Omental fat pad (tissue), 4 donors: ENCODE measurements around the gene SEC24C. TPM values are rescaled to one million over a fixed set of nuclear protein-coding genes. Genes with fewer than 3 reads are reported as not detected.

Experiments
- ATAC-seq: fragments of 150-250 bp; one replicate; pipeline ENCODE4 v1.9.1; 2016; ENCODE audit warnings: mild to moderate bottlenecking, moderate library complexity; ENCODE audit not compliant: low FRiP score
- DNase-seq: peaks from one replicate; pipeline ENCODE4 v3.0.0-alpha.2; 2019; ENCODE audit warnings: low spot score
- CTCF ChIP-seq, 3 donors: fragments of 450-650 bp; IDR thresholded peaks; one replicate each; pipeline ENCODE4 v1.5.1; 2016 to 2017; ENCODE audit warnings: antibody characterized with exemption in 3 of 3, mild to moderate bottlenecking in 3 of 3, moderate library complexity in 2 of 3
- total RNA-seq, 4 donors: library from RNA; depleted of rRNA; stranded (reverse); fragments of >200 nt; gene quantifications; one replicate each; pipeline ENCODE4 v1.1.0, GENCODE V29; 2016

SEC24C gene
- total RNA-seq, 4 donors from 2014 or later, result 45.1 to 53.7 (median 47.5) TPM

GRCh38 chr10:73802276-73802991, 58.3 kb downstream of the SEC24C start:
- no peak for DNase-seq
- no peak for TF ChIP-seq CTCF (IDR thresholded peaks at IDR 0.05)
- ATAC-seq, result no peak

- TF ChIP-seq CTCF (IDR thresholded peaks at IDR 0.05), result no peak
- ATAC-seq (no peak), DNase-seq (no peak)
Observed at GRCh38 chr10:73803680-73804286, 59.6 kb downstream of the SEC24C start.

GRCh38 chr10:73806176-73806950, 62.2 kb downstream of the SEC24C start:
- ATAC-seq (no peak), DNase-seq (no peak)
- no peak for TF ChIP-seq CTCF (IDR thresholded peaks at IDR 0.05)

- ATAC-seq, result no peak
- no peak for DNase-seq
- no peak for TF ChIP-seq CTCF (IDR thresholded peaks at IDR 0.05)
Observed at GRCh38 chr10:73807471-73807870, 63.3 kb downstream of the SEC24C start.

GRCh38 chr10:73808021-73808815, 64.0 kb downstream of the SEC24C start:
- DNase-seq, result no peak
- ATAC-seq, result no peak
- TF ChIP-seq CTCF (IDR thresholded peaks at IDR 0.05), result no peak

GRCh38 chr10:73809061-73809818, 65.1 kb downstream of the SEC24C start:
- no peak for TF ChIP-seq CTCF (IDR thresholded peaks at IDR 0.05)
- ATAC-seq (no peak), DNase-seq (no peak)
